ENCODE measurements around the gene CLCF1.
"Not testable (repeated sequence)": the region's sequence is repeated elsewhere in the genome, so short reads cannot be mapped to it uniquely, and the experiment has no call there.

CLCF1 gene

DNA sequence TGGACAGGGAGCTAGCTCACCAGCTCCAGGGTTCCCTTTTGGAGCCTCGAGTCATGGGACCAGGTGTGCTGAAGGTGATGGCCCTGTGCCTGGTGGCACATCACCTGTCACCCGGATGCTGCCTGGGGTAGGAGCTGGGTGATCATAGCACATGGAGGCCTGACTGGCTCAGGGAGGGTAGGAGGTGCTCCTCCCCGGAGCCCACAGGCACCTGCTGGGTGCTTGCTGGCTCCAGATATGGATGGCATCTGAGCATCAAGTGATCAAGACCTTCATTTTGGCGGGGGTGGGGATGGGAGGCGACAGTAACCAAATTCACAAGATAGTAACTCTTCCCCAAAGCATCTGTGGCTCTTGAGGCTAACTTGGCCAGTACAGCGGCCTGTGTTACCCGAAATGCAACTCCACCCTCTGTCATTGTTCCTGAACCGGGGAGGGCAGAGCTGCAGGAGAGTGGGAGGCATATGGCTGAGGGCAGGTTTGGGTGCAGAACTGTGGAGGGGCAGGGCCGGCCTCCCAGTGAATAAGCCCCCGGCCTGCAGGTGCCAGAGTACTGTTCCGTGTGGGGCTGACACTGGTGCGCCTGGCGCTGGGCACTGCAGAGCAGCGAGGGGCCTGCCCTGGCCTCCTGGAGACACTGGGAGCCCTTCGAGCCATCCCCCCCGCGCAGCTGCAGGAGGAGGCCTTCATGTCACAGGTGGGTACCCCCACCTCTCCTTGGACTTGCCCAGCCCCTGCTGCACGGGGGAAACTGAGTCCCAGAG, 35.2 kb upstream of the CLCF1 start:
- DNase-seq, result no peak

GRCh38 chr11:67407688-67408163, 34.3 kb upstream of the CLCF1 start:
- no peak for DNase-seq

- peak; percentile 19 for DNase-seq
Observed at GRCh38 chr11:67406969-67407687, 33.7 kb upstream of the CLCF1 start.

DNA sequence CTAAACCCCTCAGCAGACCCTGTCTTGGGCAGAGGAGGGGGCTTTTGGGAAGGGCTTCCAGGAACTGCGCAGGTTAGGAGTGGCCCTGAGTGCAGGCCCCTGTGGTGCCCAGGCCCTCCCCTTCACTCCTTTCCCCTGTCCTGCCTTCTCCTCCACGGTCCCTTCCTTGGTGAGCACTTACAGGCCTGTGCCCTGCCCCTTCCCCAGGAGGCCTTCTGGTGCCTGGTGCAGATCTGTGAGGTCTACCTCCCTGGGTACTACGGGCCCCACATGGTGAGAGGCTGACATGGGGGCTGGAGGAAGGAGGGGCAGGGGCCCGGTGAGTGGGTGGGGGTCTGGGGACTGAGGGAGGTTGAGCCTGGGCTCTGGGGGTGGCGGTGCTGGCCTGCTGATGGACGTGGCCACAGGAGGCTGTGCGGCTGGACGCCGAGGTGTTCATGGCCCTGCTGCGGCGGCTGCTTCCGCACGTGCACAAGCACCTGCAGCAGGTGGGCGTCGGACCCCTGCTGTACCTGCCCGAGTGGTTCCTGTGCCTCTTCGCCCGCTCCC, 33.1 kb upstream of the CLCF1 start:
- no peak for DNase-seq

- DNase-seq, result no peak
Observed at GRCh38 chr11:67405688-67406339, 32.4 kb upstream of the CLCF1 start.

DNA sequence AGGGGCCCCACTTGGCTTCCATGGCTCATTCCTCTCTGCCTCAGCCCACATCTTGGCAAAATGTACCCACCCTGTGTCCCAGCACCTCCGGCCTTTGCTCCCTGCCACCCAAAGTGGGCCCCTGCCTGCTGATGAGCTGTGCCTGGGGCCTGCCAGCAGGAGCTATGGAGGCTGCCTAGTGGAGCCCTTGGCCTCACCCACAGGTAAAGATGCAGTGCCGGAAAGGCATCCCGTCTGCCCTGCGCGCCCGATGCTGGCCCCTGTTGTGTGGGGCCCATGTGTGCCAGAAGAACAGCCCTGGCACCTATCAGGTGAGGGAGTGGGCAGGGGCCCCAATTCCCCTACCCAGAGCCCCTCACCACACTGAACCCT, 31.8 kb upstream of the CLCF1 start:
- no peak for DNase-seq

- DNase-seq, result no peak
Observed at GRCh38 chr11:67404515-67405195, 31.3 kb upstream of the CLCF1 start.

- not testable (repeated sequence) for DNase-seq
Observed at GRCh38 chr11:67403085-67403484, 29.7 kb upstream of the CLCF1 start.

DNA sequence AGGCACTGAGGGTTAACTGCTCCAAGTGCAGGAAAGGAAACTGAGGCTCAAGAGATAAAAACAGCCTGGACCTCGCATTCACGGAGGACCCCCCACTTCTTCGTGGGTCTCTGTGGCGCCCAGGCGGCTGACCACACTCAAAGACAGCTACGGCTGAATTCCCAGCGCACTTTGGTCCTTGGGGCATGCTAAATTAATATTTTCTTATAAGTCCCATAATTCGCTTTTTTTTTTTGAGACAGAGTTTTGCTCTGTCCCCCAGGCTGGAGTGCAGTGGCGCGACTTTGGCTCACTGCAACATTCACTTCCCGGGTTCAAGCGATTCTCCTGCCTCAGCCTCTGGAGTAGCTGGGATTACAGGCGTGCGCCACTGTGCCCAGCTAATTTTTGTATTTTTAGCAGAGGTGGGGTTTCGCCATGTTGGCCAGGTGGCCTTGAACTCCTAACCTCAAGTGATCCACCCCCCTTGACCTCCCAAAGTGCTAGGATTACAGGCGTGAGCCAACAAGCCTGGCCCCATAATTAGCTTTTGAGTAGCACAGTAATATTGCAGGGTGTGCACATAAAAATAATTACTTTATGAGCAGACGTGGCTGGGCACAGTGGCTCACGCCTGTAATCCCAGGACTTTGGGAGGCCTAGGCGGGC, 28.9 kb upstream of the CLCF1 start:
- not testable (repeated sequence) for DNase-seq

GRCh38 chr11:67401495-67402191, 28.2 kb upstream of the CLCF1 start, which contains the start of gene PPP1CA:
TSS of gene PPP1CA (minus strand) at chr11:67401858. CDS start at chr11:67401782, 76 bp downstream.
- peak; percentile 88 for DNase-seq

DNA sequence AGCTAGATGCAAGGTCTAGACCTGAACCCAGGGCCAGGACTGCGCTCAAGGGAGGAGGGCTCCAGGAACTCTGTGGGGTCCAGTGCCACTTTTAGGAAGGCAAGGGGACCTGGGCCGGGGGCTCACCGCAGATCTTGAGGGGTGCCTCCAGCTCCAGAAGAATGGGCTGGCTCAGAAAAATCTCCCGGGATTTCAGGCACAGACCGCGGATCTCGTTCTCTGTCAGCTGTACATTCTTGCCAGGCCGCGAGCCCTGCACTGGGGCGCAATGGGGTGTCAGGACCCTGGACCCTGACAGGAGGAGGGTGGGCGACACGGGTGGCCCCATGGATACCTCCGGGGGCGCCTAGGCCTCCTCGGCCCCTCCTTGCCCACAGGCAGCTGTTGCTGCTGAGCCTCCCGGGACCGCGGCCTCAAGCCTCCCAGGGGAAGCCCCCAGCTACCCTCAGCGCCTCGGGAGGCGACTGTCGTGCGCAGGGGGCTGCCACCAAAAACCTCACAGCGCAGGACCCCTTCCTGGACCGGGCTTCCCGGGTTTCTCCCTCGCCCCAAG, 27.6 kb upstream of the CLCF1 start:
- no peak for DNase-seq

GRCh38 chr11:67400251-67400941, 27.0 kb upstream of the CLCF1 start:
- DNase-seq, result no peak

- DNase-seq, result no peak
Observed at GRCh38 chr11:67398661-67399563, 25.5 kb upstream of the CLCF1 start.

DNA sequence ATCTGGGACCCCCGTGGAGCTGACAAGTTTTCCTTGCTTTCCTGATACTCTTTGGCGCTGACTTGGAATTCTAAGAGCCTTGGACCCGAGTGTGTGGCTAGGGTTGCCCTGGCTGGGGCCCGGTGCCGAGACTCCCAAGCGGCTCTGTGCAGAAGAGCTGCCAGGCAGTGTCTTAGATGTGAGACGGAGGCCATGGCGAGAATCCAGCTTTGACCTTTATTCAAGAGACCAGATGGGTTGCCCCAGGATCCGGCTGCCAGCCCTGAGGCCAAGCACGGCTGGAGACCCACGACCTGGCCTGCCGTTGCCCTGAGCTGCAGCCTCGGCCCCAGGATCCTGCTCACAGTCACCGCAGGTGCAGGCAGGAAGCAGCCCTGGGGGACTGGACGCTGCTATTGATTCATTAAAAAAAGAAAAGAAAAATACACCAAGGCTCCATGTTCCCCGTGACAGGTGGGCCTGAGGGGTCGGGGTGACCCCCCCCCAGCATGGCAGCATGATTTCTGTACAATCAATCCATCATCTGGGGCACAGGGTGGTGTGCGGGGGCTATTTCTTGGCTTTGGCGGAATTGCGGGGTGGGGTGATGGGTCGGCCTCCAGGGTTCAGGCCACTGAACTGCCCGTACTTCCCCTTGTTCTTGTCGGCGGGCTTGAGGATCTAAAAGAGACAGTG, 24.7 kb upstream of the CLCF1 start:
- DNase-seq, result no peak

DNA sequence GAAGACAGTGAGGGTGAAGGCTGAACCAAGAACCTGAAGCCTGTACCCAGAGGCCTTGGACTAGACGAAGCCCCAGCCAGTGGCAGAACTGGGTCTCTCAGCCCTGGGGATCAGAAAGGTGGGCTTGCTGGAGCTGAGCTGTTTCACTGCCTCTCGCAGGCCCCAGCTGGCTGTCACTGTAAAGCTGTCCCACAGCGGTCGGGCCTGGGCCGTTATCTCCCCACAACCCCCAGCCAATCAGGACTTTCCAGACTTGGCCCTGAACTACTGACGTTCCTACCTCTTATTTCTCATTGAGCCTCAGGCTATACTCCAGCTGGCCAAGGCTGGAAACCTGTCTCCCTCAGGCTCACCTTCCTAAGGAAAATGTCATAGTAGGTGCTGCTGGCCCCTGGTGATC, 24.1 kb upstream of the CLCF1 start:
- DNase-seq, result no peak

DNA sequence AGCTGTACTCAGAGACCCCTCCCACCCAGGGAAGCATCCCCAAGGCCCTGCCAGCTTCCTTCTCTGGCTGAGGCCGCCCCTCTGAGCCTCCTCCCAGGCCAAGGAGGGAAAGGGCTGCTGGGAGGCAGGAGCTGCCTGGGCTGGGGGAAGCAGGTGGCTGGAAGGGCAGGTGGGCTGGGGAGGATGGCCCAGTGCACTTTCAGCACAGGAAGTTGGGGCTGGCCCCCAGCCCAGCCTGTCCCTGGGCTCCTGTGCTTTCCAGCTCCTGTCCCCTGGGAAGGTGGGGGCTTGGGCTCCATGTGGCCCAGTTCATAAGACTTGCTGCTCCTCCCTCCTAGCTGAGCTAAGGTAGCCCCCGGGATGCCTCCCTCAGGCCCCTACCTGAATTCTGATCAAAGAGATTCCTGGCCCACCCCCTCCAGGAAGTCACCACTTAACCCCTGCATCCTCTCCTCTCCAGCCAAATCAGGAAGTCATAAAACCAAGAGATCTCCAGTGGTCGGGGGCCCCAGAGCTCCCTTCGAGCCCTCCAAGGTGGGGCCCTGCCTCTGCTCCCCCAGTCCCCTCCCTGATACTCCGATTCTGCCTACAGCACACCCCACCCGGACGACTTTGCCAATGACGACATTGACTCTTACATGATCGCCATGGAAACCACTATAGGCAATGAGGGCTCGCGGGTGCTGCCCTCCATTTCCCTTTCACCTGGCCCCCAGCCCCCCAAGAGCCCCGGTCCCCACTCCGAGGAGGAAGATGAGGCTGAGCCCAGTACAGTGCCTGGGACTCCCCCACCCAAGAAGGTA, 23.4 kb upstream of the CLCF1 start:
- no peak for DNase-seq

DNA sequence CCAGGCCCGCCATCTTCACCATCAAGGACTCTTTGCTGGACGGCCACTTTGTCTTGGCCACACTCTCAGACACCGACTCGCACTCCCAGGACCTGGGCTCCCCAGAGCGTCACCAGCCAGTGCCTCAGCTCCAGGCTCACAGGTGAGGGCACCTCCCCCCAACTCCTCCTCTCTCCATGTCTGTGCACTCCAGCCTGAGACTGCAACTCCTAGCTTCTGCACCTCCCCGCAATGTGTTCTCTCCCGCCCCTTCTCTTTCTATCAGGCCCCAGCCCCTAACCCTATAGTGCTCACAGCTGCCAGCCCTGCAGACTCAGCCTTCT, 22.8 kb upstream of the CLCF1 start:
- DNase-seq, result no peak

Measured in effector CD8-positive, alpha-beta T cell (primary cell).